Hippocampal formation (tissue), 2 donors: ENCODE measurements around the gene CARHSP1.
"Not testable (repeated sequence)": the region's sequence is repeated elsewhere in the genome, so short reads cannot be mapped to it uniquely, and the experiment has no call there.

Source experiments
- DNase-seq, 2 donors: peaks; one replicate each; lab custom pipeline; 2025; lab: John Stamatoyannopoulos, UW

CARHSP1 gene

GRCh38 chr16:8868416-8869211, at the start of gene CARHSP1:
TSS of gene CARHSP1 (minus strand) at chr16:8869006. CDS start at chr16:8859328, 9,678 bp downstream.
- DNase-seq = peak; percentile 86 to 90

- DNase-seq = not testable (repeated sequence)
These were observed 48.5 kb upstream of the CARHSP1 start for GRCh38 chr16:8917336-8917735.

- DNase-seq = no peak
These were observed 47.9 kb upstream of the CARHSP1 start for GRCh38 chr16:8916541-8917225.

DNA sequence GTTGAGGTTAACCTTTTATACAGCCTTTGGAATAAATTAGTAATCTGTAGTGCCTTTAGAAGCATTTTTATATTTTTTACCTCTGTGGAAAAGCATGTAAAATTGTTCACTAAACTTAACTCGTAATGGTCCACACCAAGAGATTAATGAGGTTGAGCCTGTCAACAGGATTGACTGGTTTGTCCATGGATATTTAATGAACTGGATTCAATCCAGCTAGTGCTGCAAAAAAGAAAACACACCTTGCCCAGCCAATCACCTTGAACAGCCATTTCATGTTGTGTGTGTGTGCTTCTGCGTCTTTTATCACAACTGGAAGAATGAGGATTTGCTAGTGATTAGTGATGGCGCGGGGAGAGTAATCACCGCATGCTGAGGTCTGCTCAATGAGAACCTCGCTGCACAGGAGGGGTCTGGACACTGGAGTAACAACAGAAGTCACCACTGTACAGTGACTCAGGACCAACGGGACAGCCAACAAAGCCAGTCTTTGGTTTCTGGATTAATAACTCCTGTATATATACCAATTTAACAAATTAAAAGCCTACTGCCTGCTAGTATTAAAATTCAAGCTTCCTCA, 47.0 kb upstream of the CARHSP1 start:
- no peak for DNase-seq

DNA sequence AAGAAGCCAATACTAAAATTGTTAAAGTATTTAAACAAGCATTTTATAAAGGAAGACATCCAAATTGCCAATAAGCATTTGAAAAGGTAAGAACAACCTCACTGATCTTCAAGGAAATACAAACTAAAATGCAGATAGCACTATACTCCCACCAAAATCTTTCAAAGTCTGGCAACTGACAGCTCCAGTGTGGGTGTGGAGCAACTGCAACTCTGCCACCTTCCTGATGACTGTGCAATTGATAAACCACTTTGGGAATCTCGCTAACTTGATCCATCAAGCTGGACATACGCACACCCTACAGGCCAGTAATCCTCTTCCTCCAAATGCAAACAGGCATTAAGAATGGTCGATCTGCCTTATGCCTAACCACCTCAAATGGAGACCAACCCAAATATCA, 45.3 kb upstream of the CARHSP1 start:
- DNase-seq = no peak

DNA sequence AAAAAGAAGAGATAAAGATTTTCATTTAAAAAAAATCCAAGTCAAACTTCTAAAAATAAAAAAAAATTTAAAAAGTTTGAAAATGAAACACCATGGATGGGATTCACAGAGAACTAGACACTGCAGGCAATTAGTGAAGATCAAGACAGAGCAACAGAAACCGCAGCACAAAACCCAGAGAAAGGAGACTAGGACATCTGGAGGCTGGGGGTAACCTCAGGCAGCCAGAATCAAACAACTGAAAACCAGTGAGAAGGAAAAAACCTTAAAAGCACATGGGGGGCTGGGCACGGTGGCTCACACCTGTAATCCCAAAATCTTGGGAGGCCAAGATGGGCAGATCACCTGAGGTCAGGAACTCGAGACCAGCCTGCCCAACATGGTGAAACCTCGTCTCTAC, 44.0 kb upstream of the CARHSP1 start:
- DNase-seq = no peak

DNA sequence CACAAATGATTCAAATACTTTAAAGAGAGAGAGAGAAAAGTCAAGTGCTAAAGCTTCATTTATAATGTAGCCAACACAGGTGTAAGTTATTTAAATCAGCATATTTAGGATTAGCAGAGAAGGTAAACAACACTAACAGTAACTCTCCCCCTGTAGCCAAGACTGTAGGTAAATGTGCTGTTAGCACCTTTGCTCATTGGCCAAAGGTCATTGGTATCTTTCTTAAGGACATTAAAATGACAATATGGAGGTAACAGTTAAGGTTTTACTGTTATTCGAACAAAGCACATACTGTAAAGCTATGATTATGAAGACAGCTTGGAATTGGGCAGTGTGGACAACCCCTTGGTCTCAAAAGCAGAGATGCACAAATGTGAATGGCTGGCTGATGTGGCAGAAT, 42.0 kb upstream of the CARHSP1 start:
- DNase-seq = no peak

- DNase-seq = no peak
These were observed 40.1 kb upstream of the CARHSP1 start for GRCh38 chr16:8908810-8909468.

- DNase-seq = no peak
These were observed 38.3 kb upstream of the CARHSP1 start for GRCh38 chr16:8907096-8907495.

DNA sequence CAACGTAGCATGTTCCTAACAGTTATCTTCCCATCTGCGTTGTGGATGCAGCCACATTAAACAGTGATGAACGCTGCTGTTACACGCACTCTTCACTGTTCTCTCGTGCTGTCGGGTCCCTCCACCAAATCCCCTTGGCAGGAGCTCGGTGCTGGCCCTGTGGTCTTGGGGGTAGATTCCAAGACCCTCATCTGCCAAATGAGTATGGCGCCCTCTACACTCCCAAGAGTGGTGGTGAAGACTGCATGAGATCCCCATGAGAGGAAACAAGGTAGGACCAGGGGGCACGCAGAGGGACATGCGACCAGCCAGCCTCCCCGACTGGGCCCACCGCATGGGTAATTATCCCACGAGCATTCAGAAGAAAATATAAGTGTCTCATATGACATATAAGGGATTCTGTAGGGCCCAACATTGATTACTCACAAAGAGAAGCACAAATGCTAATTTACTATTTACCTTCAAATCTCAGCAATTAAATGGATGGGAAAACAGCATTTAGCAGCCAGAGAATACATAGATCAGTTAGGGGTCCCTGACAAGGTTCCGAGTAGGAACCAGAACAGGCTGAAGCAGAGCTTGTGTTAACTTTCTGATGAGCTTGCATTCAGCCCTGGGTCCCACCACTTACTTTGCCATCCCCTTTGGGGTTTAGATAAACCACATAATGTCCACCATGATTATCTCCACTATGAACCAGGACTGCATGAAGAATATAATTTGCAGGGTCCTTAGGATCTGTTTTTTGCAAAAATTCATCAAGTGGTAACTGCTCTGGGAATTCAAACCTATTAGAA, 37.2 kb upstream of the CARHSP1 start:
- no peak for DNase-seq

DNA sequence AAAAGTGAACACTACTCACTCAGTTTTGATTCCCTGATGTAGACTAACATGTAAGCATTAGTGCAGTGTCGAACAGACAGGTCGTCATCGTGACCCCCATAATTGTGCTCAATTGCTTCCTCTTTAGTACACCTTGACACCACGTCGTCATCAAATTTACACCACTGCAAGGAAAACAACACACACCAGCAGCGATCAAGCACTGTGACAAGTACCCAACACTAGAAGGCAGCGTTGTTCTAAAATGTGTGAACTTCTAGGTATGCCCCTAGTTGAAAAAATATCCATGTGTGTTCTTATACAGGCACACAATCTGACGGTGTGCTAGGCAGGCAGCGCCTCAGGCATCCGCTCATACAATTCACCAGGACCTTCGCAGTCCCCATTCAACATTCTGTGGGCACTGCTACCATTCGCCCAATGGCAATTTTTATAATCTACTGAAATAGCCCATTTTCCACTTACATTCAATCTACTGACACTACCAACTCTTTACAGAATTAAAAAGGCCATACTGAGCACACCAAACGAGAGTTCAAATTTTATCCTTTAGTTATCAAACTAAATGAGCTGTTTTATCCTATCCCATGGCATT, 36.5 kb upstream of the CARHSP1 start:
- peak in 1 of 2 donors; percentile 4 for DNase-seq

DNA sequence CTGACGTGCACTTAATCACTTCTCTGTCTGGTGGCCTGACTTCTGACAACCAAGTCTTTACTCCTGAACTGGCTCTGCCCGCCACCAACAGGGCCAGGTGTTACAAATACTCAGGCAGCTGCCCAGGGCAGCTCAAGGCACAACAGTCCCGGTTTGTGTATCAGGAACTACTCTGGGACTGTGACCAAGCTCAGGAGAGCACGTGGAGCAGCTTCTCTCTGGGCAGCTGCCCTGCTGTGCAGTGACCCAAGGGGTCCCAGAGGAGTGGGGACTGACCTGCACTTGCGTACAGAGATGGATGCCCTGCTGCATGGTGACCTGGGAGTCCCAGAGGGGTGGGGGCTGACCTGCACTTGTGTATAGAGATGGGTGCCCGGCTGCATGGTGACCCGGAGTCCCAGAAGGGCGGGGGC, 35.2 kb upstream of the CARHSP1 start:
- DNase-seq = no peak

- DNase-seq = no peak
These were observed 34.2 kb upstream of the CARHSP1 start for GRCh38 chr16:8903004-8903403.

DNA sequence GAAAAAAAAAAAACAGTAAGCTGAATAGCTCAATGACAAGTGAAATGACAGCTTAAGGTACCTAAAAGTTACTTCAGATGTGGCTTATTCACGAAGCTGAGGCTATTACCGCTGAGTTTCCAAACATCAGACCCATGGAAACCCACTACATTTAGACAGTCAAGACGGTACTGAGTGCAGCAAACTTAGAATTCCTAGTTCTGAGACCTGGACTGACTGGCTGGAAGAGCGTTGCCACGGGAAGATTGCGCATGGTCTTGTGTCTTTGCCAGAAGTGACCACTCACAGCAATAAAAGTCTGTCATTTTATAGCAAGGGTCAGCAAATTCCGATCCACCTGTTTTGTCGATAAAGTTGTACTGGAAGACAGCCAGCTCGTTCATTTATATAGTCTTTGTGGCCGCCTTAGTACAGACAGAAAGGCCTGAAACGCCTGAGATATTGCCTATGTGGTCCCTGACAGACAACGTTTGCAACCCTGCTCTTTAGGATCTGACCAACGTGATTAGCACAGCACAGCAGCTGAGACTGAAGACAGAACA, 32.6 kb upstream of the CARHSP1 start:
- DNase-seq = no peak

DNA sequence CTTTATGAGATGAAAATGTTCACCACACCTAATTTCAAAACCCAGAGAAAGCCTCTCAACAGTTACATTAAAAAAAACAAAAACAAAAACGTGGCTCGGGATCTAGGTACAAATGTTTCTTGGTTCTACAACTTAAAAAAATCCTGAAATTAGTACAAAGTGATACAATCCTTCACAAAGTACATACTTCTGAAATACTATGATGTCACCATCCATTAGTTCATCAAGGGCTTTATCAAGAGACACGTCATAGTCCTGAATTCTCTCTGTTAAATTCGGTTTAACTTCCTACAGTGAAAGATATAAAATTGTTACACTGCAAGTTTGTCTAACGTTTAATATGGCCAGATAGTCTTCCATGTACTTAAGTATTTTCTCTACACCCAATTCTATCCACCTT, 31.5 kb upstream of the CARHSP1 start:
- no peak for DNase-seq

DNA sequence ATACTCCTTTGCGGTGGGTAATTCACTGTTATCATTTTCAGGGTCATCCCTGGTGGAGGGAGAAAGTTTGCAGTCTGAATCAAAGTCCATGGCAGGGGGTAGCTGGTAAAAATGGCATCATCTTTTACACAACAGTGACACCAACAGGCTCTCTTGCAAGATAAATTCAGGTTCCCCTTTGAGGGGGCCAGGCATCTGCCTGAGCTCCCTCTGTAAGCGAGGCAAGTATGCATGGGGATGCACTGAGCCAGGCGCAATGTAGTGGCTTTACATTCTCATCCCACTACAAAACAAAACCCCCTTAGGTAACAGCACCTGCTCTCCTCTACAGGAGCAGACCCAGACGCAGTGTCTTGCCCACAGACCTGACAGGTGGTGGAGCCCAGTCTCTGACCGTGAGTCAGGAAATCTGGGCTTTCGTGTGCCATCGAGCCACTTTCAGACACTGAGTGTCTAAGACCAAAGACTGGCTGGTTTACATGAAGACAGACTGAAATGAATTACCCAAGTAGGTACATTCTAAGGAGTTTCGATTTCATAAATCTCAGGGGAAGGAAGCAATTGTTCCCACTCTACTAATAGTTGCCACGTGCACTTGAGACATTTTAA, 31.0 kb upstream of the CARHSP1 start:
- no peak for DNase-seq

DNA sequence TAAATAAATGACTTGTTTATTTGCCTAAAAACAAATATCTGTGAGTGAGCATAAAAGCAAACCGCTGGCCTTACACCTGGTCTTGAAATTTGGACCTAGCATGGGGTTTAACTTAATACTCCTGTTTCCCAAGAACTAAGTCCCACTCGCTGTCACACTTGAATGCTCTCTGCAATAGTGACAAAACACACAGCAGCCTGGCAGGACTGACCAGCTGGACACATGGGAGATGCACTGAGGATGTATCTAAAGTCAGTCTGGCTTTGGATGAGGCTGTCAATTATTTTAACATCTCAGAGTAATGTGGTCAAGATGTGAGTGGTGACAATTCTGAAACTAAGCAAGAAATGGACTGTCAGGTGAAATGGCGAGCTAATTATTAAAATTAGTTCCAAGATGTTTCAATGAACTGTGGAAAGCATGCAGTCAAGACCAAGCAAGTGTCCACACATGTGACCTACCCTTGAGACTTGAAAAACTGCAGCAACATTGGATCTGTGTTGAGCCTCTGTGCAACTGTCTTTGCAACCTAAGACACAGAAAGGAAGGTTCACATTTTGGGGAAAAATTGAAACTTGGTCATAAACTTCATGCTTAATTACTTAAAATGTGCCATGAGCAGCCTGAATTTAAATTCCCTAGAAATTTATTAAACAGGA, 30.0 kb upstream of the CARHSP1 start:
- no peak for DNase-seq

DNA sequence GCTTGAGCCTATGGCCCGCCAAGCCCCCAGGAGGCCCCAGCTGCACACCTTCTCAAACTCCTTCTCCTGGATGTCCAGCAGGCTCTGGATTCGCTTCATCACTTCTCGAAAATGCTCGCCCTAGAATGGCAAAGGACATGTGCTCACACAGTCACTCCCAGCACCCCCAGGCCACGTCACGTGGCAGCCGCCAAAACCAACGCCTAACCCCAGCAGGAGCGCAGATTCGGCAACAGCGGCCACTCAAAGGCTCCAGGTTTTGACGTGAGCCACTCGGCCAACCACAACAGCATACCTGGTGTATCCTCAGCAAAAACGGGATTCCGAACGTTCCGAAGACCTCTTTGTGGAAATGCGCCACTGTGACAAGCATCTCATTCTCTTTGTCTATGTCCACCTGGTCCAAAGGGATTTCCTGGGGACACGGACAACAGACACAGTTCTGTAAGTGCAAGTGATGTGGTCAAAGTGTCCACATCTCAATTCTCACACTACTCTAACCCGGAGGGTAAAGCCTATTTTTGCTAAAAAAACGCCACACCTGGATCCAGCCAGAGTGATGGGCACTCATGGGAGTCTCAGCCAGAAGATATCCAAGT, 26.0 kb upstream of the CARHSP1 start:
- no peak for DNase-seq

DNA sequence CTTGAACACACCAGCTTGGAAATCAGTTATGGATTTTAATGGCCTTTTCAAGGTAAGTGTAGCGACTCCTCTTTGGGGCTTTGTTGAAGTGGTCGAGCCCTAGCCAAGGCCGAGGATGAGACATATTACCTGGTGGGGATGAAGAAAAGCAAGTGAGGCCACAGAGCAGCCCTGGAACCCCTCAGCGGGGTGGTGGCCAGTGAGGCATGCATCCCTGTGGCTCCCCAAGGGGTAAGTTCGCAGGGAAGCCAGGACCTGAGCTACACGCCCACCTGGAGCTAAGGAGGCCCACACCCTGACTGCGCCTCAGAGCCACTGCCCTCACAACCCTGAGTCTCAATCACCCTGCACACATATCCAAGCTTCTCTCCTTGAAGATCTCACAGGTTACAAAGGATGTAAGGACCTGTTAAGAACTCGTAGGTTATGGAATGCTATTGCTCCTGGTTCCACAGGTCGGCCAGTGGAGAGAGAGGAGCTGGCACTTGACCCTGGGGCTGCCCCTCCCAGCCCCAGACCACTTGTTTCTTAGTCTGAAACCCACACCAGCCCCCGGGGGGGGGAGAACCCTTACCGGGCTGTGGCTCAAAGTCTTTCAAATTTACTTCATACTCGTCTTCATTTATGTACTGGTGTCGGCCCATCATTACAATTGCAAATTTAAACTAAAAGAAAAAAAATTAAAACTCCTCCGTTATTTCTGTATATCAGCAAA, 25.3 kb upstream of the CARHSP1 start:
- DNase-seq = no peak
